CD4-positive, alpha-beta T cell treated with Interleukin-2 at 100 ng/mL for 4 hours (primary cell): ENCODE measurements around the gene SIDT2.
"Not testable (repeated sequence)": the region's sequence is repeated elsewhere in the genome, so short reads cannot be mapped to it uniquely, and the experiment has no call there.

Experiments
- DNase-seq: peaks from one replicate; pipeline ENCODE4 v3.0.0-alpha.2; 2020; ENCODE audit warnings: low spot score

SIDT2 gene

GRCh38 chr11:117172724-117173421 is 5.7 kb upstream of the SIDT2 start:
- DNase-seq, result no peak

DNA sequence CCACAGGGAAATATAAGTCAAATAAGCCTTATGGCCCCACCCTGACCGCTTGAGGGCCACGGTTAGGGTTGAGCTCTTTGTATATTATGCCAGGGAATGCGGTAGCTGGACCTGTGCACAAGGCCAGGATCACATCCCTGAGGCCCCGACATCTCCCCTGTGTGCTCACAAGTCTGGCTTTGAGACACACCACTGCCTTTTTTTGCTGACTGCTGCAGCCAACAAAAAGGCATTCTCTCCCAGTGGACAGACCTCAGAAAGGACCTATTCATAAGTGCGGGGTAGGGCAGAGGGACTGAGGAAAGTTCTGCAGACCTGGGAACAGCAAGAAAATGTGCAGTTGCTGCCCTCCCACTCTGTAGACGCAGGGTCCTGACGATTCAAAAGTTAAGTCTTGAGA is 3.4 kb upstream of the SIDT2 start:
- DNase-seq, result no peak

DNA sequence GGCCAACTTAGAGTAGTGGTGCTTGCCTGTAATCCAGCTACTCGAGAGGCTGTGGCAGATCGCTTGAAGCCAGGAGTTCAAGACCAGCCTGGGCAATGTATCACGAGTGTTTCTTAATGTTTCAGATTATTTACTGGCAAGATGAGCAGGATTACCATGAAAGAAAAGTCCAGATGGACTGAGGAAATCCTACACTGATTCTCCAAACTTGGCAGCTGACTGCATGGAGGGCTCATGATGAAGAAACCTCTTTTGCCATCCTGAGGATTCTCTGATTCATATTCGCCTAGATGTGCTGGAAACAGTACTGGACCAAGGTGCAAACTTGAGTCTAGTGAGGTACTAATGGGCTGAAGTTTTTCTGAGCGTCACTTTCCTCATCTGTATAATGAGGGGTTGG is 2.8 kb upstream of the SIDT2 start:
- no peak for DNase-seq

- DNase-seq, result no peak
Observed at GRCh38 chr11:117176186-117176585, 2.4 kb upstream of the SIDT2 start.

- DNase-seq, result no peak
Observed at GRCh38 chr11:117177534-117178209, 871 bp upstream of the SIDT2 start.

GRCh38 chr11:117179048-117179999 is 781 bp downstream of the SIDT2 start:
- peak; percentile 38 for DNase-seq

- no peak for DNase-seq
Observed at GRCh38 chr11:117180020-117180419, 1.5 kb downstream of the SIDT2 start.

DNA sequence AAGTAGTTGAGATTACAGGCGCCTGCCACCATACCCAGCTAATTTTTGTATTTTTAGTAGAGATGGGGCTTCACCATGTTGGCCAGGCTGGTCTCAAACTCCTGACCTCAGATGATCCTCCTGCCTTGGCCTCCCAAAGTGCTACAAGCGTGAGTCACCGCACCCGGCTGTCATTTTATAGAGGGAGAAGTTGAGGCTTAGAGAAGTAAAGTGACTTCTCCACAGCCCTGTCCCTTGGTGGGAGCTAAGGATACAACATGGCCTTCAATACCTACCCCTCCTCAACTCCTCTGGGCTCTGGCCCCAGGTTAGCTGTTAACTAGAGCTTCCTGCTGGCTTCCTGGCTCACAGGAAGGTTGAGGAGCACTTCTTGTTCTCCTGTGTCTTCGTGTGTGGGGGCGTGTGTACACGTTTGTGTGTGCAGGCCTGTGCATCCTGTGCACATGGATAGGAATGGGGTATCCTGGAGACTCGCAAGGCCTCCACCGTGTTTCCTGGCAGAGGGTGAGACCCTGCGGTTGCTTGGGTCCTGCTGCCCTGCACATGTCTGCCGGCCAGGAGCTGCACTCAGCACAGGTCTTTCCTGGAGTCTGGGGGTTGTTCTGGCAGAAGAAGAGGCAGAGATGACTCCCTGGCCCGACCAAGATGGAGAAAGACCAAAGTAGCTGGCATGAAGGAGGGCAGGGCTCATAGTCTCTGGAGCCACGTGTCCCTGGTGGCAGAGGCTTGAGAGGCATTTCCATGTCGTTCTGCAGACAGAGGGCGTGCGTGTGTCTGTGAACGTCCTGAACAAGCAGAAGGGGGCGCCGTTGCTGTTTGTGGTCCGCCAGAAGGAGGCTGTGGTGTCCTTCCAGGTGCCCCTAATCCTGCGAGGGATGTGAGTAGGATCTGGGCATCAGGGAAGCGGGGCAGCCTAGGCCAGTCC is 2.4 kb downstream of the SIDT2 start:
- peak; percentile 63 for DNase-seq

DNA sequence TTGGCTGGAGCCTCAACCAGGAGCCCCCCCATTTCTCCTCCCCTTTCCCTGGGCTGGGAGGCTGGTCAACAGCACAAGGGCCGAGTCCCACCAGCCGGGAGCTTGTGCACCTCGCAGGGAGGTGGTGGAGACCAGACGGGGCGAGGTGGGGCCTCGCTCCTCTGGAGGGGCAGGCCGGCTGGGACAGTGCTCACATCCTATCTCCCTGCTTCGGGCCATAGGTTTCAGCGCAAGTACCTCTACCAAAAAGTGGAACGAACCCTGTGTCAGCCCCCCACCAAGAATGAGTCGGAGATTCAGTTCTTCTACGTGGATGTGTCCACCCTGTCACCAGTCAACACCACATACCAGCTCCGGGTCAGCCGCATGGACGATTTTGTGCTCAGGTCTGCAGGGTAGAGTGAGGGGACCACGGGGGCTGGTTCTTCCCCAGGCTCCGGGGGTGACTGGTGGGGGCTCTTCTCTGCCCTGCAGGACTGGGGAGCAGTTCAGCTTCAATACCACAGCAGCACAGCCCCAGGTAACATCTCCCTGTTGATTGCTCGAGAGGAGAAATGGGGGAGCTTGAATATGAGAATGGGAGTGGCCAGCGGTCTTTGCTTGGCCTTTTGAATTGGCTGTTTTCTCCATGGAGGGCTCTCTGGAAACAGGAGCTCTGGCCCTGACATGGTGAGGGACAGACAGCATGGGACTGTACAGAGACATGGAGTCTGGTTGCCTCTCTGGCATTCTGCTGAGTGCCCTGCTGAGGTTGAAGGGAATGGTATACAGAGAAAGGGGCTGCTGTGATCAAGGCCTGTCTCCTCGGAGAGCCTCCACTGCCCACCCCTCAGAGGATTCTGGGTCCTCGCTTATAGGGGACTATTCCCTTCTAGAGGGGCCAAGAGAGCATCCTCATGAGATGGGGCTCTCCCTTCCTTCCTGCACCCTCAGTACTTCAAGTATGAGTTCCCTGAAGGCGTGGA is 3.3 kb downstream of the SIDT2 start:
- no peak for DNase-seq

- no peak for DNase-seq
Observed at GRCh38 chr11:117182551-117182935, 4.0 kb downstream of the SIDT2 start.

- not testable (repeated sequence) for DNase-seq
Observed at GRCh38 chr11:117183178-117183577, 4.6 kb downstream of the SIDT2 start.

DNA sequence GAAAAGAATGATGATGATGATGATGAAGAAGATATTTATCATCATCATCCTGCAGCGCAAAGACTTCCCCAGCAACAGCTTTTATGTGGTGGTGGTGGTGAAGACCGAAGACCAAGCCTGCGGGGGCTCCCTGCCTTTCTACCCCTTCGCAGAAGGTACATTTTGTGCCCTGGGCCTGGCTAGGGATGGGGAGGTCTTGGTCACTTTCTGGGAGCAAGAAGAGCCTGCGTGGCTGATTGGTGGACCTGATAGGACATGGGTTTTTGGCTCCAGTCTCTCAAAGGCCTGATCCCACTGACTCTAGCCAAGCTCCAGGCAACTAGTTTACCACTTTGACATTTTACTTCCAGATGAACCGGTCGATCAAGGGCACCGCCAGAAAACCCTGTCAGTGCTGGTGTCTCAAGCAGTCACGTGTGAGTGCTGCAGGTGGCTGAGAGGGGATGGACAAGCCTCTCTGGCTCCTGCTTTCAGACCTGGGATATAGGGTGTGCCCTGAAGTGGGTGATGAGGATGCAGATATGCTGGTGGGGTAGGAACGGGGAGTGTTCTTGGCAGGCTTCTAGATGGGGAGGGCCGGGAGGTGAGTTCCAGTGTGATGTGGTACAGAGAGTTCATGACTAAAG is 5.3 kb downstream of the SIDT2 start:
- no peak for DNase-seq

GRCh38 chr11:117185736-117186430 is 7.3 kb downstream of the SIDT2 start:
- DNase-seq, result no peak

DNA sequence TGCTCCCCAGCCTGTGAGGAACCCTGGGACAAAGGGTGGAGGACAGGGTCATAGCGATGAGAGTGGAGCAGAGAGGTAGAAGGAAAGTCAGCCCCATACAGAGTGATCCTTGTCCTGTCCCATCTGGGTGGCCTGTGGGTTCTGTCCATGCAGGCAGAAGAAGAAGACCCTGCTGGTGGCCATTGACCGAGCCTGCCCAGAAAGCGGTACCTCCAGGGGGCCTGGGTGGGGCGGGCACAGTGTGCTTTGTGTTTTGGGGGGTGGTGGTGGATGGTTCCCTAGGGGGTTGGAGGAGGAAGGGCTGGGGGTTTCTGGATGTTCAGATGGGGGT is 7.9 kb downstream of the SIDT2 start:
- no peak for DNase-seq

DNA sequence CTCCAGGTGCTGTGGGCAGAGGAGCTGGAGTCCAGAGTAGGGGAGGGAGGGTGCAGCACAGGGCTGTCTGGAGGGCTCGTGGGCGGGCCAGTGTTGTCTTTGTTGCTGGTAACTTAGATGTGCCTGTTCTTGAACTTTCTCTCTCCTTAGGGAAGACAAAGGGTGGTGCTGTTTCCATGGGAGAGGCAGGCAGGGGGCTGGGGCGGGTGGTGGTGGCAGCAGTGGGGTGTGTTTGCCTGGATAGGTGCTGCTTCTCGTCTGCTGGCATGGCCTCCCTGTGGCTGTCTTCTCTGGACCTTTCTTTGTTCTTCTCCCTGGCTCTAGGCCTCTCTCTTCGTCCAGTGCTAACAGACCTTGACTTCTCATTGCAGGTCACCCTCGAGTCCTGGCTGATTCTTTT is 8.5 kb downstream of the SIDT2 start:
- no peak for DNase-seq

- no peak for DNase-seq
Observed at GRCh38 chr11:117187428-117187798, 8.9 kb downstream of the SIDT2 start.

GRCh38 chr11:117187799-117188481 is 9.4 kb downstream of the SIDT2 start:
- no peak for DNase-seq

GRCh38 chr11:117188620-117189081 is 10.1 kb downstream of the SIDT2 start:
- DNase-seq, result no peak
